Hematopoietic multipotent progenitor cell treated with erythropoietin and hydrocortisone succinate and interleukin-3 and kit ligand, for 6 days (in vitro differentiated cells): ENCODE results near the gene RAB6A.
"Not testable (repeated sequence)": the region's sequence is repeated elsewhere in the genome, so short reads cannot be mapped to it uniquely, and the experiment has no call there.

ENCODE experiments used
- DNase-seq: peaks from one replicate; pipeline ENCODE4 v3.0.0-alpha.2; 2015

The RAB6A gene

DNA sequence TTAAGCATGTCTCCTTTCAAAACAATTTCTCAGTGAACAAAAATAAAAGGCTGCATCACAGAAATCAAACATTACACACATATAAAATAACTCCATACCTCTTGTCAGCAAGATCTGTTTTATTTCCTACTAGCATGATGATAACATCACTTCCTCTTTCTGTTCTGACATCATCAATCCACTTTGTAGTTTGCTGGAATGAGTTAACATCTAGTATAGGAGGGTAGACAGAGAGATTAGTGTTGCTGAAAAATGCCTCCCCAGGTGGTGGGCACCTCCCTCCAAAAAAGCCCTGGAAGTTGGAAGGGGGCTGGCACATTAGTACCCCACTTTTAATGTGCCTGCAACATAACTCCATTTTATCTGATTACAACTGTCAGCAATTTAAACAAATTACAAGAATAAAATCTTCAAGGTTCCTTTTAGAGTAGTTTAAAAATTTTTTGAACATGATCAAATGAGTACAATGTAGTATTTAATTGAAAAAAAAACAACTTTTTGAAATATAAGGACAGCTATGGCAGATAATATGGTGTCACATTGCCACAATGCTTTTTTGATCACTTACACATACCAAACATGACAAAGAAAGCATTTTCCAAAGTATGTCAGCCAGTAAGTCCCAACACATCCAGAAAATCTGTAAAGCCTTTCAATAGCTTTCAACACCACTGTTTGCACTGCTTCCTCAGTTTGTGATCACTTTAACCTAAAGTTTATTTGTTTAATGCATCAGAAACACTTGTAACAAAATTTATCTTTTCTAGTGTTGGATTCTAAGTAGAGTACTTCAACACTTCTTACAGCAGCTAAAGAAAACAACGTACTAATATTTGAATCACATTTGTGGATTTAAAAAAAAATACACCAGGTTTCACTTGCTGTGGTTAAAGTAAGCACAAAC lies 44.5 kb downstream of the RAB6A start:
- DNase-seq, result peak; percentile 53

DNA sequence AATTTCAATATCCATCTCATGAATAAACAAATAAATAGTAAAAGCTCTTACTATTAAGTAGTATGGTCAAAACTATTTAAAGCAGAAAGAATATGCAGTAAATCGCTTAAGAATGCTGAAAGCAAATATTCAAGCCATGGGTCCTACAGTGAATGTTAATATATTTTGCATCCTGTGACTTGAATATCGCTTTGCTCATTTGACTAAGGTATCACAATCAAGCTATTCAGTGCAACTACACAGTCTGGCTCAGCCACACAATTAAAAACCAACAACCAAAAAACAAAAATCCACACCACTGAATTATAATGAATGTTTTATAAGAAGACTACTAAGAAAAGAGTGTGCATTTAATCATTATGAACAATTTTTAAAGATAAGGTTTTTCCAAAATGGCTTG lies 45.3 kb downstream of the RAB6A start:
- DNase-seq, result no peak

DNA sequence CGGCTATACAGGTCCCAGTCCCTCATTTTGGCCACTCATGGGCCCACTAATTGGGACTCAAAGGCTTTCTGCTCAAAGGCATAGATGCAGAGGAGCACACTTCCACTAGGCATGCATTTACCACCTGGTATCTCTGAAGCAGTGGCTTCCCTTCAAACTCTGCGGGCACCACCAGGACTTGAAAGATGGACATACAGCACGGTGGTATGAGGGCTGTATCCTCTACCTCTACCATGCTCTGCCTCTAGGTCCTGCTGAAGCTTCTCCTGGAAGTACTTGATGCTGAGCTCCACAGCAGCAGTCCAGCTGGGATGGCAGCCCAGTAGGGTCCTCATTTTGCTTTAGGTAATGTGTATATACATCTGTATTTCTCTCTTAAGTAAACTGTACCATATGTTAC lies 49.9 kb downstream of the RAB6A start:
- no peak for DNase-seq

DNA sequence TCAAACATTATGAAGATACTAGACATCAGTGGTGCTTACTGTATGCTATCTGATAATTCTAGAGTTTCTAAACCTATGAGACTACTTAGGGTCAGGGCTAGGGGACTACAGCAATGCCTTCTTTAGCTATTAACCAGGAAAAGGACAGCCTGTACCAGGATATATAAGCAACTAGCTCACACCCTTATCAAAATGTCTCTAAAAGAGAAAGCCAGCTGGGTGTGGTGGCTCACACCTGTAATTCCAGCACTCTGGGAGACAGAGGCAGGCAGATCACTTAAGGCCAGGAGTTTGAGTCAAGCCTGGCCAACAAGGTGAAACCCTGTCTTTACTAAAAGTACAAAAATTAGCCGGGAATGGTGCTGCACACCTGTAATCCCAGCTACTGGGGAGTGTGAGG lies 55.8 kb downstream of the RAB6A start:
- DNase-seq, result no peak

DNA sequence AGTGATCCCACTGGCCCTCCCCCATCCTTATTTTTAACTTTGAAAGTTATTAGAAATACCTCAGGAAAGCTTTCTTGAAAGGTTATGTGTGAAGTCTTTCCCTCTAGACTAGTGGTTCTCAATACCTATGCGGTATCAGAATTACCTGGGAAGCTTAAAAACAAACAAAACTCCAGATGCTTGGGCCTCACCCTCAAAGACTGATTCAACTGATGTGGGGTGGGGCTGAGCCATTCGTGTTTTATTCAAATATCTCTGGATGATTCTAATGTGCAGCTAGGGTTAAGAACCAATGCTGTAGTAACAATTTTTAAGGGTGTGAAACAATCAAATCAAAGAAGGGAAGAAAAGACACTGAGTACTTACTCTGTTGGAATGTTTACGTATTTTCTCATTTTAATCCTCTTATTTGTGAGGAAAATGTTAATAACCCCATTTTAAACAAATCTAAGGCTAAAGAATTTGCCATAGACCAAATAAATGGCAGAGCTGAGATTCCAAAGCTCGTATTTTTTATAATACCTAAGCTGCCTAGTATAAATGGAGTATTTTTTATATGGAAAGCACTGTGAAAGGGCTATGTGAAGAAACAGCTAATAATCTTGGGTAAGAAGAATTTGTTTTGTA lies 66.9 kb downstream of the RAB6A start:
- no peak for DNase-seq

DNA sequence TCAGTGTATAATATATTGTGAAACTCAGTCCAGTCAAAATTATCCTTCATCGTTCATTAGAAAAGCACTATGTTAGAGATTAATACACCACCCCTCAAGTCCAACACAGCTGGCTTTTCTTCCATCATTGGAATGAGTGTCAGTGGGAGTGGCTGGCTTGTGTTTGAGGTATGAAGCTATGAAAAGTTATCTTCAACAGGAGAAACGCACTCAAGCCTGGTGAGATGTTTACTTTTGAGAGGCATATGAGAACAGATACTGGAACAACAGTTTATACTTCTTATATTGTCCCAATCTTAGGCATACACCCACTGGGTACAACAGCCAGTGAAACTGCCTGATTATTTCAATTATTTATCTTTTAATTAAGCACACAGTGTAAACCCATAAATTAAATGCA lies 80.2 kb downstream of the RAB6A start:
- no peak for DNase-seq

DNA sequence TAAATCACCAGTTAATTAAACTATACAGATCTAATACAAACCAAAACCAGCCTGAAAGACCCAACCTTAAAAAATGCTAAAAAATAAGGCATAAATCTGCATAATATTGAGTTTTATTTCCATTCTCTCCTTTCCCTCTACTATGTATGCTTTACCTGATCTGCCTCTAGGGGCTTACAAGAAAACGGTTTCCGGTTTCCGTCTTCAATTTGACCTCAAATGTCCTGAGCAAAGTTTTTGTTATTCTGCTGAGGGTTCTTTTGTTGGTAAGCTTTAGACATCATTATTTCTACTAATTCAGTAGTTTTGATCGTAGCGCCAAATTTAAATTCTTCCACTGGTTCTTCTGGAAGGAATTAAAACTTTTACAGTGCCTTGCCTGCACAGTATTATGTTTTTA lies 84.3 kb downstream of the RAB6A start:
- DNase-seq, result not testable (repeated sequence)

DNA sequence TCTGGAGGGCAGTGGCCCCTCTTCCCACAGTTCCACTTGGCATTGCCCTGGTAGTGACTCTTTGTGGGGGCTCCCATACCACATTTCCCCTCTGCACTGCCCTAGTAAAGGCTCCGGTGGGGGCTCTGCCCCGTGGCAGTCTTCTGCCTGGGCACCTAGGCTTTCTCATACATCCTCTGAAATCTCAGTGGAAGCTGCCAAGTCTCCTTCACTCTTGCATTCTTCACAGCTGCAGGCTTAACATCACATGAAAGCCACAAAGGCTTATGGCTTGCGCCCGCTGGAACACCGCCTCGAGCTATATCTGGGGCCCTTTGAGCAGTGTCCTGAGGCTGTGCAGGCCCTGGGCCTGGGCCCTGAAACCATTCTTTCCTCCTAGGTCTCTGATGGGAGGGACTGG lies 89.2 kb downstream of the RAB6A start:
- DNase-seq, result no peak

DNA sequence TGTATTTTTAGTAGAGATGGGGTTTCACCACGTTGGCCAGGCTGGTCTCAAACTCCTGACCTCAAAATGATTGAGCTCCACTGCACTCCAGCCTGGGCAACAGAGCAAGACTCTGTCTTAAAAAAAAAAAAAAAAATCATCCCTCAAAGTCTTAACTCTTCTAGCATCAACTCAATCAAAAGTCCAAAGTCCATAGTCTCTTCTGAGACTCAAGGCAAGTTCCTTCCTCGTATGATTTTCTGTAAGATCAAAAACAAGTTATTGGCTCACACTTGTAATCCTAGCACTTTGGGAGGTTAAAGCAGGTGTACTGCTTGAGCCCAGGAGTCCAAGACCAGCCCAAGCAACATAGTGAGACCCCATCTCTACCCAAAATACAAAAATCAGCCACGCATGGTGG lies 90.1 kb downstream of the RAB6A start:
- DNase-seq, result no peak

DNA sequence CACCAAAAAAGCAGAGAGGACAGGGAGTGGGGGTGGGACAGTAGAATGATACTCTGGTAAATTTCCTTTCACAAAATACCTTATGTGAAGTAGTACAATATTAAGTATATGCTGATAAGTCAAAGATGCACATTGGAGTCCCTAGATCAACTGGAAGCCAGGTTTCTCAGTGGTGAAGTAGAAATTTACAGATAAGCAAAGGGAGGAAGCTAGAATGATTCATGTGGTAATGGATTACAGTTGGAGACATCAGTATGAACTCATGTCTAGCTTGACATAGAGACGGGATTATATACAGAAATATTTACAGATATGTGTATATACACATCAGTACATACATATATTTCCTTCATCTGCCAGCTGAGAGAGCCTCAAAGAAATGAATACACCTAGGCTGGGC lies 93.0 kb downstream of the RAB6A start:
- peak; percentile 66 for DNase-seq

DNA sequence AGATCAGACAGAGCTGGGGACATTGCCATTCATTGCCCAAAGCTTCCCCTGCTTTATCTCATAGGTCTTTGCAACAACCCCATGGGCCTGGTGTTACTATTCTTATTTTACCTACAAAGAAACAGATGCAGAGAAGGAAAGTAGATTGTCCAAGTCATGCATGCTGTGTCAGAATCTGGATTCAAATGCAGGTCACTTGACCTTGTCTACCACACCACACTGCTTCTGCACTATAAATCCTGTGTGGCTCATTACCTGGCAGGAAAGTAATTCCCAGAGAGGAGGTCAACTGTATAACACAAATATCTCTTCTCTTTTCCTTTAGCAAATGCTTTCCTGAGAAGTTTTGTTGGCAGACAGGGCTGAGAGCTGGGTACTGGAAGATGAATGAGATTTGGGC lies 96.0 kb downstream of the RAB6A start:
- no peak for DNase-seq

DNA sequence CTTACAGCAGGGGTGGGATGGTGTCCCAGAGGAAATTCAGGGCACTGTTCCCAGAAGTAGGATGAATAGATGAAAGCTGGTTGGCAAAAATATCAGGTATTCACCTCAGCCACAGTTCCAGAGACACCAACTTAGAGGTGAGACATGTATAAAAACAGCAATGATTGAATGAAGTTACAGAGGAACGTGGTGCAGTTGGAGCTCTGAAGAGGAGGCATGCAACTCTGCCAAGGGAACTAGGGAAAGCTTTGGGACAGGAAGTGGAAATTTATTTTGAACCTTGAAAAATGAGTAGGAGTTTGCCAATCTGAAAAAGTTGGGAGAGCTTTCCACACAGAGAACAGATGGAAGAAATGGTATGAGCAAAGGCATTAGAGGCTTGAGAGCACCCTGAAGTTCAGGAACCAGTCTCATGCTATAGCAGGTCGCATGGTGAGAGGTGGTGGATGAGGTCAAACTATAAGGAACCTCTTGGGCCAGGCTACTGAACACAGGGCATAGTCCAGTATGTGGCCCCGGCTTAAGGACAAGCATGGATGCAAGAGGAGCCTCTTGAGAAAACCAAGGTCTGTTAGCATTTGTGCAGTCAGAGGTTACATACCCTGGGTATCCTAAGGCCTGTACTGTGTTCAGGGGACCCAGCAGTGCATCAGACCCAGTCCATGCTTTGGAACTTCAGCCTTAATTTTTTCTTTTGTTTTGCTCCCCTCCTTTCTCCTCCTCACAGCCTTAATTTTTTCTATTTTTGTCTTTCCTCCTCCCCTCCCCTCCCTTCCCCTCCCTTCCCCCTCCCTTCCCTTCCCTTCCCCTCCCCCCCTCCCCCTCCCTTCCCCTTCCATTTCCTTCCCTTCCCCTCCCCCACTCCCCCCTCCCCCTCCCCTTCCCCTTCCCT lies 97.0 kb downstream of the RAB6A start:
- DNase-seq, result no peak

DNA sequence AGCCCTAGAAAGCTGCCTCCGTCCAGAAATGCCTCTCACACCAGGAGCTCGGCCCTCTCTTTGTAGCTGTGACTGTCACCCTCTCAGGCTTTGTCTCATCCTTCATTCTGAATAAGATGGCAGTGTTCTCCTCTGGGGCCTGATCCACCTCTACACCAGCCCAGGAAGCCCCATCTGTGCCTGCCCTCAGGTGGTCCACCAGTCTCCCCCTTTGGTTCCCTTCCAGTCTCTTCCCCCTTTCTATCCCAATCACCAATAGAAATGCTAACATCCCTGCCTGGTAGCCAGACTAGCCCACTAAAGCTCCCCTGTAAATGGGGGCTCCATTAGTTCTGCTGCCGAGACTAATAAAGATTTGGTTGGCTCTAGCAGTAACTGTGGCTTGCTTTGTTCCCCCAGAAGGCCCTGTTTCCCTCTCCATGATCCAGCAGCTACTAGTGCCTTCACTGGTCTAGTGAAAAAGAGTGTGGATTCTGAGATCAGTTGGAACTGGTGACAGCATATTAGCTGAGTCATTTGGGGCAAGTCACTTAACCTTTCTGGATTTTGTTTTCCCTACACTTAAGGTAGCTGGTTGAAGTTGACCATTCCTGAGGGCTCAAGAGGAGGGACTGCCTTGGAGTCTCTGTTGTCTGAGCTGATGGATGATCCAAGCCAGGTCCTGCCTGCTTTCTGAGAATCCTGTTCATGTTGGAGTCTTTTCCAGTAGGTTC lies 98.3 kb downstream of the RAB6A start:
- DNase-seq, result no peak

DNA sequence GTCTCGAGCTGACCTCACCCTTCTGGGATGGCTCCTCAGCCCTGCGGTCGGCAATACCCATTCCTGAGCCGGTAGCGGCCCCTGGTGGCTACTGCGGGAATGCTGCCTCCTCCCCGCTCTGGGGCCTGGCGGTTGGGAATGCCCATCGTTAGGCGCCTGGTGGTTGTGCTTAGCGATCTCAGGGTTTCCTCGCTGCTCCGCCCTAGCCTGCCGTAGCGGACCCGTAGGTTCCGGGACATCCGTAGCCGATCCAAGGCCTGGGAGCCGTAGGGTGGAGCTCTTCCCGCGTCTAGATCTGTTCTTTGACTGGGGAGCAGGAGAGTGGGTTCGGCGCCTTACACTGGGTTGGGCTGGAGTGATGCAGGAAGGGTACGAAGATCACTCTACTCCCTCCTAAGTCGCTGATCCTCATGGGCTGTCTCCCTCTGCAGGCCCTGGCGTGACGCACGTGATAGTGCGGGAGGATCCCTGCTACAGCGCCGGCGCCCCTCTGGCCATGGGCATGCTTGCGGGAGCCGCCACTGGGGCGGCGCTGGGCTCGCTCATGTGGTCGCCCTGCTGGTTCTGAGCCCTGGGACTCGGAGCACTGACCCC lies 99.7 kb downstream of the RAB6A start:
- peak; percentile 92 for DNase-seq

DNA sequence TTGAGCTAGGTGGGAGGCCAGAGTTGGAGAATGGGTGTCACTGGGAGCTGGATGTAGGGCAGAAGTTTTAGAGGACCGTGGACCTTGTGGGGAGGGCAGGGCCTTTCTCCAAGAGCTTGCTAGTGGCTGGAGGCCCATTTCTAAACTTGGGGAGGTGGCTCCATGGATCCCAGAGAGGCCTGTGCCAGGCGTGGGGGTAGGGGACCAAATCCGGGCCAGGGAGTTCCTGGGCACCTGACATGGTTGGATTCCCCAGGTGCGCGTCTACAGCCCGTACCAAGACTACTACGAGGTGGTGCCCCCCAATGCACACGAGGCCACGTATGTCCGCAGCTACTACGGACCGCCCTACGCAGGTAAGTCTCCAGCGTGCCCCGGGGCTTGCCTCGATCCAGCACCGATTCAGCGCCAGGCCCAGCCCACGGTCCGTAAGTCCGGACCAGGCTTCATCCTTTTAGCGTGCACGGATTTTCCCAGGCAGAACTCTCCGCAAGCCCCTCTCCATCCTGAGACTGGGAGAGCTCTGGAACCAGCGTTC lies 100.3 kb downstream of the RAB6A start:
- no peak for DNase-seq

DNA sequence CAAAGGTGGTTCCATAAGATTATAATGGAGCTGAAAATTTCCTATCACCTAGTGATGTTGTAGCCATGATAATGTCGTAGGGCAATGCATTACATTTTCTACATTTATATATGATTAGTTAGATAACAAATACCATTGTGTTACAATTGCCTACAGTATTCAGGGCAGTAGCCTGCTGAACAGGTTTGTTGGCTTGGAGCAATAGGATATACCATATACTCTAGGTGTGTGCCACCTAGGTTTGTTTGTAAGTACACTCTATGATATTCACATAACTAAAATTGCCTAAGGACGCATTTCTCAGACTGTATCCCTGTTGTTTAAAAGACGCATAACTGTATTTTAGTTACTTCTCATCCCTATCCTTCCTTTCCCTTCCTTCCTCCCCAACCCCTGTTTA lies 100.9 kb downstream of the RAB6A start:
- no peak for DNase-seq

DNA sequence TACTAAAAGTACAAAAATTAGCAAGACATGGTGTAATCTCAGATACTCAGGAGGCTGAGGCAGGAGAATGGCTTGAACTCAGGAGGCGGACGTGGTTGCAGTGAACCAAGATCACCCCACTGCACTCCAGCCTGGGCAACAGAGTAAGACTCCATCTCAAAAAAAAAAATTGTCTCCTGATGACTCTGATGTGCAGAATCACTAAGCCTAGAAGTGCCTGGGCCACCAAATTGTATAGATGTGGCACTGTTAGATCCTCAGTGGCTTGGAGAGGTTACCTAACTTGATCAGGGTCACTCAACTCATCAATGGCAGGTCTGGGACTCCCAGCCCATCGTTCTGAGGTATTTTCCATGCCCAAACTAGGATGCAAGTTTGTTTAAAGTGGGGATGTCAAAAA lies 103.9 kb downstream of the RAB6A start:
- no peak for DNase-seq

DNA sequence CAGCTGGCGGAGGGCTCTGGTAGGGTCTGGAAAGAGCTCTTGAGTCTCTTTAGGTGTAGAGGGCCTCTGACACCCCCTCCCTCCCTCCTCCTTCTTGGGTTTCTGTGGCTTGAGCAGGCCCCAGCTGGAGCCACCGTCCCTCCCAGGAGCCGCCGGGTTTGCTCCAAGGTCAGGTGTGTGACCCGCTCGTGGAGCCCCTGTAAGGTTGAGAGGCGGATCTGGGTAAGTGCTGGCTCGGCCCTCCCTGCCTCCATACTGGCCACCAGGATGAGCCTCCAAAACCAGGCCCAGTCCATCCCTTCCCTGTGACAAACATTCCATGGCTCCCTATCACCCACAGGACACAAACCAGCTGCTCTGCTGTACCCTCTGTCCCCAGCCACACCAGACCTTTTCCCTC lies 105.2 kb downstream of the RAB6A start:
- no peak for DNase-seq

DNA sequence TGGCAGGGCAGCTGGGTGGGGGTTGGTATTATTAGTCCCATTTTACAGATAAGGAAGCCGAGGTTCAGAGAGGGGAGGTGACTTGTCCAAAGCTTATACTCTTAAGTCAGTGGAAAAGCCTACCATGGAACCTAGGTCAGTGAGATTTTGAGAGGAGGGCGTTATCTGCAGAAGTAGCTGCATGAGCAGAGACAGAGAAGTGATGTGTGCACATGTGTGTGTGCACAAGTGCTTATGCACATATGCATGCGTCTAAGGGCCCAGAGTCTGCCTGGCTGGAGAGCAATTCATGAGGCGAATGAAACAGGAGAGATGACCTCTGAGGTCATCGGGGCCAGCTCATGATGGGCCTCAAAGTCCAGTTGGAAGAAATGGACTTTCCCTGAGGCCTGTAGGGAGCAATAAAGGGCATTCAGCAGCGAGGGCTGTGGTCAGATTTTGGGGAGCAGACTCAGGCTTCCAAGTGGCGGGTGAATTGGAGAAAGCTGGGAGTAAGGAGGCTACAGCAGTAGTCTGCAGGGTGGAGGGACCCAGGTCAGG lies 106.3 kb downstream of the RAB6A start:
- DNase-seq, result no peak

DNA sequence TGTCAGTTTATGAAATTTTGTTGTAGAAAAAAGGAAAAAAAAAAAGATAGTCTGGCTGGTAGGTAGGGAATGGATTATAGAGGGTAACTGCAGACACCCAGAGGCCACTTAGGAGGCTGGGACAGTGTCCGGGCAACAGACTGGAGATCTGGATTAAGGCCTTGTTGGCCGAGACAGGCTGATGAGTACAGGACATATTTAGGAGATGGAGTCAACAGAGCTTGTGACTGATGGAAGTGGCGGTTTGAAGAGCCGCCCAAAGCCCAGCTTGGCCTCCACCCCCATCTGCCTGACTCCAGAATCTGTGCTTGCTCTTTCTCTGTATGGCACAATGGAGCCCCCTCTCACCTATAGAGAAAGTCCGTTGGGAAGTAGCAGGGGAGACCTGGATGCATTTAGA lies 106.9 kb downstream of the RAB6A start:
- no peak for DNase-seq

DNA sequence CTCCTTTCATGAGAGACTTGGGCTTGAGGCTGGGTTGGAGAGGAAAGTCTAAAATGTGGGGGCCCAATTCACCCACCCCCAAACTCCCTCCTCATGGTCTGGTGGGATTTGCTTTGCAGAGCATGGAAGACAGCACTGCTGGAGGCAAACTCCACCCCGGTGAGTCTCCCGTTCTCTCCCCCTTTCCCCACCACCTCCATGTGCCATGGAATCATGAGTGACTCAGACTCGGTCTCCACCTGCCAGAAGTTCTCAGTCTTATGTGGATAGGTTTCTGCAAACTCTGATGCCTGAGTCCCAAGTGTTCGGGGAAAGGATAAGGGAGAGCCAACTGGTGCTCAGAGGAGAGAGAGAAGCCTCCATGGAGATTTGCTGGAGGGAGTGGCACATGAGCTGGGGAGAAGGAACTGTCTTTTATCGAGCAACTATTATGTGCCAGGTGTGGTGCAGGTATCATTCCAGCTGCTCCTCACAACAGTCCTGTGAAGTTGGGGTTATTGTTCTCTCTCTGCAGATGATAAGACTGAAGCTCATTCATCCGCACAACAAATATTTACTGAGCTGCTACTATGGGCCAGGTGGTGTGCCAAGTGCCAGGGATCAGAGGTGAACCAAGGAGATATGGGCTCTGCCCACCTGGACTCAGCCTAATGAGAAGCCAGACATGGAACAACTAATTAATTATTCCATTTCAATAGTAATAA lies 107.9 kb downstream of the RAB6A start:
- DNase-seq, result no peak
